Measurements from ENCODE around the gene HS3ST6. TPM values are rescaled to one million over a fixed set of nuclear protein-coding genes. Genes with fewer than 3 reads are reported as not detected.

Gene HS3ST6
- total RNA-seq, 1 experiment from 2014 or later, result not detected

DNA sequence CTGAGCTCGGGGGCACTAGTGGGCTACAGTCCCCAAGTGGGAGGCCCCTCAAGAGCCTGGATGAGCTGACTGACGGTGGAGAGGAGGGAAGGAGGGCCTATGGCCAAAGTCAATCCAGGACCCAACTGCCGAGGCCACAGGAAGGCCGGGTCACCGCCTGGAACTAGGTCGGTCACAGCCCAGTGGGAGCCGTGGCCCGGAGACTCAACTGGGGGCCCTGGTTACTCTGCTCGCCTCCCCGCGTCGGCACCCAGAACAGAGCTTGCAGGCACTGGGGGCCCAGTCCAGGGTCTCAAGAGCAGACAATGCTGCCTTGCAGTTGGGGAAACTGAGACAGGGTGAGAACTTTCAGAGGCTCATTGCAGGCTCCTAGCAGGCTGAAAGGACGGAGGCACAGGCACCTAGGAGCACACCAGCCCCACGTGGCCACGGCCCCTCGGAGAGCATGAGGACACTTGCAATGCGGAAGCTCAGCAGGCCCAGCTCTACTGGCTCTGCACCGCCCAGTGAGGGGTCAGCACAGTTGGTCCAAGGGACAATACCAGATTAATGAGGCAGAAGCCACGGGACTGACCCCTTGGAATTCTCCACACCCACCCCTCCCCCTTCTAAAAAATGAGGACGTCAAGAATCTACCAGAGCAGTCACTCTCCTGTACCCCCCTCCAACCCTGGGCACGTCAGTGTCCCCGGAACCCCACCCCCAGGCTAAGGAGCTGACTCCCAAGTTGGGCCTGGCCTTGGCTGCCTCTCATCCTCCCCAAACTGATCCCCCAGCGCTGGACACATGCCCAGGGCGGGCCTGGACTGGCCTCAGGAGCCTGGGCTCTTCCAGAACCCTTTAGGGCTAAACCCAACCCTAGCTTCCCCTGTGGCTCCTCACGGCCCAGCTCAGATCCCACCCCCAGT lies 2.2 kb downstream of the HS3ST6 start:
- ChIA-PET POLR2A (no interaction called here), CTCF (no interaction called here)
- no peaks in the 10 kb centered on the region for H3K79me2 ChIP-seq (ENCODE audit: insufficient read depth, low read length)

More for the DNA sequence above, 2.2 kb downstream of the HS3ST6 start:
- Histone ChIP-seq H3K9me2 (ENCODE audit: insufficient read depth) (no peaks in the 10 kb centered on the region), H3K36me3 (ENCODE audit: control insufficient read depth in 1 of 2, insufficient read depth in 2 of 2, low read length in 2 of 2) (no peaks in the 10 kb centered on the region), H3K9ac (ENCODE audit: low read length) (no peak overlapping the region), H3K9me3 (ENCODE audit: control insufficient read depth in 1 of 2, insufficient read depth in 1 of 2, low read depth in 1 of 2, low read length in 2 of 2) (no peaks in the 10 kb centered on the region), H3K4me3 (replicated peaks in 1 of 2; ENCODE audit: low read depth in 1 of 2, low read length in 2 of 2) (no peak overlapping the region), H2AFZ (ENCODE audit: low read depth, low read length, poor library complexity, severe bottlenecking) (no peak overlapping the region), H3K27me3 (ENCODE audit: insufficient read depth, low read length) (no peaks in the 10 kb centered on the region), H4K20me1 (ENCODE audit: insufficient read depth) (no peaks in the 10 kb centered on the region), H3K4me1 (ENCODE audit: control insufficient read depth in 1 of 2, insufficient read depth in 2 of 2, low read length in 2 of 2) (peaks cover 10 to 17% of the 10 kb centered on the region in 2 experiments), H3K27ac (ENCODE audit: low read depth, low read length) (no peak overlapping the region), H3K4me2 (ENCODE audit: low read length) (no peak overlapping the region)
- DNase-seq (ENCODE audit: low read depth, low spot score) (no peak), ATAC-seq (no peak)
- RAD21 ChIA-PET (ENCODE audit: low non-redundant PET in 1 of 2, low total read pairs in 2 of 2, uncharacterized antibody in 2 of 2, unreplicated experiment in 2 of 2), result no interaction called here
- TF ChIP-seq SRF (IDR thresholded peaks at IDR 0.05; ENCODE audit: low read depth) (no peak), CBX3 (IDR thresholded peaks at IDR 0.05; ENCODE audit: low read depth) (no peak), EZH2phosphoT487 (IDR thresholded peaks at IDR 0.05; ENCODE audit: borderline replicate concordance) (no peak), ELF1 (IDR thresholded peaks at IDR 0.05; ENCODE audit: borderline replicate concordance, low read depth) (no peak), RAD21 (IDR thresholded peaks at IDR 0.05; ENCODE audit: low read depth) (no peak), JUND (IDR thresholded peaks at IDR 0.05) (no peak), YY1 (IDR thresholded peaks at IDR 0.05; ENCODE audit: extremely low read depth, insufficient replicate concordance, low read depth, low read length) (no peak)
- TF ChIP-seq, protein P1, sequence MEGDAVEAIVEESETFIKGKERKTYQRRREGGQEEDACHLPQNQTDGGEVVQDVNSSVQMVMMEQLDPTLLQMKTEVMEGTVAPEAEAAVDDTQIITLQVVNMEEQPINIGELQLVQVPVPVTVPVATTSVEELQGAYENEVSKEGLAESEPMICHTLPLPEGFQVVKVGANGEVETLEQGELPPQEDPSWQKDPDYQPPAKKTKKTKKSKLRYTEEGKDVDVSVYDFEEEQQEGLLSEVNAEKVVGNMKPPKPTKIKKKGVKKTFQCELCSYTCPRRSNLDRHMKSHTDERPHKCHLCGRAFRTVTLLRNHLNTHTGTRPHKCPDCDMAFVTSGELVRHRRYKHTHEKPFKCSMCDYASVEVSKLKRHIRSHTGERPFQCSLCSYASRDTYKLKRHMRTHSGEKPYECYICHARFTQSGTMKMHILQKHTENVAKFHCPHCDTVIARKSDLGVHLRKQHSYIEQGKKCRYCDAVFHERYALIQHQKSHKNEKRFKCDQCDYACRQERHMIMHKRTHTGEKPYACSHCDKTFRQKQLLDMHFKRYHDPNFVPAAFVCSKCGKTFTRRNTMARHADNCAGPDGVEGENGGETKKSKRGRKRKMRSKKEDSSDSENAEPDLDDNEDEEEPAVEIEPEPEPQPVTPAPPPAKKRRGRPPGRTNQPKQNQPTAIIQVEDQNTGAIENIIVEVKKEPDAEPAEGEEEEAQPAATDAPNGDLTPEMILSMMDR (IDR thresholded peaks at IDR 0.05 in 2 of 3, conservative IDR thresholded peaks at IDR 0.05 in 1 of 3; ENCODE audit: borderline replicate concordance in 1 of 3, insufficient read depth in 1 of 3, low read depth in 2 of 3, low read length in 2 of 3), result no peak
- TF ChIP-seq, protein P2, sequence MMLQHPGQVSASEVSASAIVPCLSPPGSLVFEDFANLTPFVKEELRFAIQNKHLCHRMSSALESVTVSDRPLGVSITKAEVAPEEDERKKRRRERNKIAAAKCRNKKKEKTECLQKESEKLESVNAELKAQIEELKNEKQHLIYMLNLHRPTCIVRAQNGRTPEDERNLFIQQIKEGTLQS (IDR thresholded peaks at IDR 0.05), result no peak
- BruUV-seq (replicated peaks), result no TSS peak
- intact Hi-C loops (cut with micrococcal nuclease), result no loop called here
